Liver (tissue), 9 donors: ENCODE results near the gene WWC1. TPM values are rescaled to one million over a fixed set of nuclear protein-coding genes. Genes with fewer than 3 reads are reported as not detected.

Experiments used
- DNase-seq: peaks from one replicate; pipeline ENCODE4 v3.0.0-alpha.2; 2017; ENCODE audit warnings: low spot score
- H3K27ac ChIP-seq, 2 donors: one replicate each; pipeline ENCODE4 v1.7.0; 2013; ENCODE audit warnings: inconsistent platforms in 2 of 2, low read length in 2 of 2, control low read depth in 1 of 2, low read depth in 1 of 2, mild to moderate bottlenecking in 1 of 2
- H3K27me3 ChIP-seq, 4 donors: one replicate each; pipeline versions ENCODE4 v1.6.1 to v1.7.0; 2013; ENCODE audit warnings: low read length in 3 of 4, inconsistent platforms in 1 of 4, mild to moderate bottlenecking in 1 of 4, moderate library complexity in 1 of 4; ENCODE audit not compliant: control insufficient read depth in 4 of 4, insufficient read depth in 4 of 4
- H3K36me3 ChIP-seq, 4 donors: one replicate each; pipeline versions ENCODE4 v1.6.1 to v1.7.0; 2013; ENCODE audit warnings: low read length in 3 of 4, mild to moderate bottlenecking in 3 of 4, low read depth in 1 of 4, moderate library complexity in 1 of 4; ENCODE audit not compliant: control insufficient read depth in 4 of 4, insufficient read depth in 3 of 4
- H3K4me1 ChIP-seq, 4 donors: one replicate each; pipeline versions ENCODE4 v1.6.1 to v1.7.0; 2013; ENCODE audit warnings: low read length in 3 of 4, mild to moderate bottlenecking in 3 of 4, moderate library complexity in 1 of 4; ENCODE audit not compliant: control insufficient read depth in 4 of 4, insufficient read depth in 4 of 4
- H3K4me3 ChIP-seq, 3 donors: one replicate each; pipeline versions ENCODE4 v1.6.1 to v1.7.0; 2013; ENCODE audit warnings: low read length in 3 of 3, control low read depth in 1 of 3, low read depth in 1 of 3, mild to moderate bottlenecking in 1 of 3
- H3K9ac ChIP-seq, 2 donors: one replicate each; pipeline ENCODE4 v1.7.0; 2013; ENCODE audit warnings: low read length in 2 of 2, mild to moderate bottlenecking in 2 of 2, moderate library complexity in 2 of 2, control low read depth in 1 of 2, low read depth in 1 of 2
- H3K9me3 ChIP-seq, 4 donors: one replicate each; pipeline versions ENCODE4 v1.6.1 to v1.7.0; 2013; ENCODE audit warnings: low read length in 3 of 4; ENCODE audit not compliant: control insufficient read depth in 4 of 4
- CTCF ChIP-seq: fragments of 150-350 bp; IDR thresholded peaks from 2 replicates; pipeline ENCODE4 v1.5.1; 2017; ENCODE audit warnings: improper control_type of control experiment, low read depth, low read length; ENCODE audit not compliant: missing input control
- EGR1 ChIP-seq, 2 donors: IDR thresholded peaks; 2 replicates each; pipeline ENCODE4 v1.6.1; 2016 to 2018; ENCODE audit warnings: antibody characterized with exemption in 2 of 2, low read depth in 2 of 2
- FOXA1 ChIP-seq: IDR thresholded peaks from 2 replicates; pipeline ENCODE4 v1.6.1; 2016; ENCODE audit warnings: antibody characterized with exemption
- FOXA2 ChIP-seq: IDR thresholded peaks from 2 replicates; pipeline ENCODE4 v1.6.1; 2016; ENCODE audit warnings: antibody characterized with exemption
- GABPA ChIP-seq, 2 donors: IDR thresholded peaks in 1 of 2; conservative IDR thresholded peaks in 1 of 2; 2 replicates each; pipeline ENCODE4 v1.6.1; 2016; ENCODE audit warnings: antibody characterized with exemption in 2 of 2, mild to moderate bottlenecking in 1 of 2, moderate library complexity in 1 of 2
- HNF4A ChIP-seq, 2 donors: conservative IDR thresholded peaks; 2 replicates each; pipeline ENCODE4 v1.6.1; 2016; ENCODE audit warnings: antibody characterized with exemption in 2 of 2, mild to moderate bottlenecking in 2 of 2
- HNF4G ChIP-seq: IDR thresholded peaks from 2 replicates; pipeline ENCODE4 v1.6.1; 2016; ENCODE audit warnings: antibody characterized with exemption
- JUND ChIP-seq, 2 donors: IDR thresholded peaks; 2 replicates each; pipeline ENCODE4 v1.6.1; 2016; ENCODE audit warnings: antibody characterized with exemption in 2 of 2
- NR2F2 ChIP-seq: IDR thresholded peaks from 2 replicates; pipeline ENCODE4 v1.6.1; 2016; ENCODE audit warnings: antibody characterized with exemption
- RAD21 ChIP-seq, 2 donors: IDR thresholded peaks; 2 replicates each; pipeline ENCODE4 v1.6.1; 2016; ENCODE audit warnings: antibody characterized with exemption in 2 of 2, mild to moderate bottlenecking in 2 of 2
- RXRA ChIP-seq, 2 donors: IDR thresholded peaks; 2 replicates each; pipeline ENCODE4 v1.6.1; 2017 to 2018; ENCODE audit warnings: antibody characterized with exemption in 2 of 2, mild to moderate bottlenecking in 1 of 2
- SP1 ChIP-seq: IDR thresholded peaks from 2 replicates; pipeline ENCODE4 v1.6.1; 2018; ENCODE audit warnings: antibody characterized with exemption, mild to moderate bottlenecking
- TAF1 ChIP-seq: conservative IDR thresholded peaks from 2 replicates; pipeline ENCODE4 v1.6.1; 2016; ENCODE audit warnings: antibody characterized with exemption, mild to moderate bottlenecking
- YY1 ChIP-seq: IDR thresholded peaks from 2 replicates; pipeline ENCODE4 v1.6.1; 2016; ENCODE audit warnings: antibody characterized with exemption, mild to moderate bottlenecking
- WGBS: extraction: QIAGEN DNeasy Blood & Tissue Kit; methylation state at CpG from one replicate; pipeline ENCODE4 v1.1.7; 2013; 5-methylcytosine and 5-hydroxymethylcytosine counted together
- polyA plus RNA-seq, 2 donors: library from polyadenylated mRNA; stranded (reverse) in 1 of 2; unstranded in 1 of 2; fragments of 200-250 nt in 1 of 2; fragments of >200 nt in 1 of 2; fragmentation: Nextera tagmentation in 1 of 2; extraction: Ambion mirVana in 1 of 2; gene quantifications; one replicate each; pipeline versions ENCODE4 v1.2.1 to v1.2.3, GENCODE V29; 2013 to 2015
- total RNA-seq, 2 donors: library from RNA; depleted of rRNA; stranded (reverse); fragments of >200 nt; gene quantifications; one replicate each; pipeline ENCODE4 v1.2.3, GENCODE V29; 2014
- TF ChIP-seq, protein P1 (sequence below): IDR thresholded peaks from 2 replicates; pipeline ENCODE4 v1.6.1; 2016; ENCODE audit warnings: antibody characterized with exemption
- TF ChIP-seq, protein P2 (sequence below): IDR thresholded peaks from 2 replicates; pipeline ENCODE4 v1.6.1; 2016; ENCODE audit warnings: antibody characterized with exemption
- TF ChIP-seq, protein P3 (sequence below): IDR thresholded peaks from 2 replicates; pipeline ENCODE4 v1.6.1; 2016; ENCODE audit warnings: antibody characterized with exemption
- donor health status: healthy.
- donor health status: healthy.
- donor health status: healthy.
- donor health status: healthy.
- donor health status: healthy.

The WWC1 gene
- total and polyA plus RNA-seq, 4 donors, result 5.9 to 25.1 (median 14.8) TPM

DNA sequence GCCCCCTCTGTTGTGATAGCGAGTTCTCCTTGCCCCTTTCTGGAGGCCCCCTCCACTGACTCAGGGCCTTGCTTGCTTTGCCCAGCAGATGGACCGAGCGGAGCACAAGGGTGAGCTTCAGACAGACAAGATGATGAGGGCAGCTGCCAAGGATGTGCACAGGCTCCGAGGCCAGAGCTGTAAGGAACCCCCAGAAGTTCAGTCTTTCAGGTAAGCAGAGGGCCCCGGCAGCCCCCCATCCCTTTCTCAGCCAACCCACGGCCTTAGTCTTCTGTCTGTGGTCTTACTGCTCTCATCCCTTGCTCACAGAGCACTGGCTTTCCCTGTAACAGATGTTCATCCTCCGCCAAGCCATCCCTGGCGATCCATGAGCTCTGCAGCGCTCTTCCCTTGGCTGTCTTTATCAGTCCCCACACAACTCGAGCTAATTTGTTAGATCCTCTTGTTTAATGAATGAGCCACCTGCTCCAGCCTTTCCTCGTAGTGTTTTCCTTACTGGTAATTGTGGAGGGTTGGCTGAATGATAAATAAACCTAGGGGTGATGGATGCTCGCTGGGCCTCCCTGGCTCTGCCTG lies 176.4 kb downstream of the WWC1 start:
- Histone ChIP-seq H3K4me3 (no peak overlapping the region), H3K9me3 (no peaks in the 10 kb centered on the region), H3K9ac (no peak overlapping the region), H3K36me3 (peaks cover 10 to 80% (median 35%) of the 10 kb centered on the region in 4 donors), H3K27ac (no peak overlapping the region), H3K27me3 (no peaks in the 10 kb centered on the region), H3K4me1 (no peaks in the 10 kb centered on the region)
- WGBS, result 90% methylated on average over 12 of the region's 12 CpGs
- TF ChIP-seq YY1 (no peak), RXRA (IDR thresholded peaks at IDR 0.05) (no peak), EGR1 (IDR thresholded peaks at IDR 0.05; ENCODE audit: low read depth in 2 of 2) (no peak), HNF4A (conservative IDR thresholded peaks at IDR 0.05) (no peak), SP1 (no peak), HNF4G (no peak), CTCF (no peak), RAD21 (IDR thresholded peaks at IDR 0.05) (no peak), JUND (IDR thresholded peaks at IDR 0.05) (no peak), GABPA (IDR thresholded peaks at IDR 0.05 in 1 of 2, conservative IDR thresholded peaks at IDR 0.05 in 1 of 2) (no peak), NR2F2 (no peak), FOXA2 (no peak), TAF1 (no peak)
- TF ChIP-seq, protein P1, sequence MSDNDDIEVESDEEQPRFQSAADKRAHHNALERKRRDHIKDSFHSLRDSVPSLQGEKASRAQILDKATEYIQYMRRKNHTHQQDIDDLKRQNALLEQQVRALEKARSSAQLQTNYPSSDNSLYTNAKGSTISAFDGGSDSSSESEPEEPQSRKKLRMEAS, result no peak
- TF ChIP-seq, protein P2, sequence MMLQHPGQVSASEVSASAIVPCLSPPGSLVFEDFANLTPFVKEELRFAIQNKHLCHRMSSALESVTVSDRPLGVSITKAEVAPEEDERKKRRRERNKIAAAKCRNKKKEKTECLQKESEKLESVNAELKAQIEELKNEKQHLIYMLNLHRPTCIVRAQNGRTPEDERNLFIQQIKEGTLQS, result no peak
- TF ChIP-seq, protein P3, sequence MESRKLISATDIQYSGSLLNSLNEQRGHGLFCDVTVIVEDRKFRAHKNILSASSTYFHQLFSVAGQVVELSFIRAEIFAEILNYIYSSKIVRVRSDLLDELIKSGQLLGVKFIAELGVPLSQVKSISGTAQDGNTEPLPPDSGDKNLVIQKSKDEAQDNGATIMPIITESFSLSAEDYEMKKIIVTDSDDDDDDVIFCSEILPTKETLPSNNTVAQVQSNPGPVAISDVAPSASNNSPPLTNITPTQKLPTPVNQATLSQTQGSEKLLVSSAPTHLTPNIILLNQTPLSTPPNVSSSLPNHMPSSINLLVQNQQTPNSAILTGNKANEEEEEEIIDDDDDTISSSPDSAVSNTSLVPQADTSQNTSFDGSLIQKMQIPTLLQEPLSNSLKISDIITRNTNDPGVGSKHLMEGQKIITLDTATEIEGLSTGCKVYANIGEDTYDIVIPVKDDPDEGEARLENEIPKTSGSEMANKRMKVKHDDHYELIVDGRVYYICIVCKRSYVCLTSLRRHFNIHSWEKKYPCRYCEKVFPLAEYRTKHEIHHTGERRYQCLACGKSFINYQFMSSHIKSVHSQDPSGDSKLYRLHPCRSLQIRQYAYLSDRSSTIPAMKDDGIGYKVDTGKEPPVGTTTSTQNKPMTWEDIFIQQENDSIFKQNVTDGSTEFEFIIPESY, result no peak
- DNase-seq, result no peak

DNA sequence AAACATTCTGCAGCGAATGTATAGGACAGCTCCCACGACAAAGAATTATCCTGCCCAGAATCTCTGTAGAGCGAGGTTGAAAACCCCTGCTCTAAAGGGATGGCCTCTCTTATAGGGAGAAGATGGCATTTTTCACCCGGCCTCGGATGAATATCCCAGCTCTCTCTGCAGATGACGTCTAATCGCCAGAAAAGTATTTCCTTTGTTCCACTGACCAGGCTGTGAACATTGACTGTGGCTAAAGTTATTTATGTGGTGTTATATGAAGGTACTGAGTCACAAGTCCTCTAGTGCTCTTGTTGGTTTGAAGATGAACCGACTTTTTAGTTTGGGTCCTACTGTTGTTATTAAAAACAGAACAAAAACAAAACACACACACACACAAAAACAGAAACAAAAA lies 177.4 kb downstream of the WWC1 start:
- TF ChIP-seq, protein P2, result no peak
- no peak for TF ChIP-seq GABPA (IDR thresholded peaks at IDR 0.05 in 1 of 2, conservative IDR thresholded peaks at IDR 0.05 in 1 of 2)
- no peak for TF ChIP-seq CTCF
- TF ChIP-seq TAF1, result no peak
- no peak for TF ChIP-seq HNF4A (conservative IDR thresholded peaks at IDR 0.05)
- no peak for TF ChIP-seq FOXA2
- TF ChIP-seq, protein P3, result no peak
- no peak for TF ChIP-seq YY1
- no peak for TF ChIP-seq FOXA1
- TF ChIP-seq EGR1 (IDR thresholded peaks at IDR 0.05; ENCODE audit: low read depth in 2 of 2), result no peak
- no peak for TF ChIP-seq SP1
- H3K36me3 ChIP-seq, result peaks cover 10 to 76% (median 31%) of the 10 kb centered on the region in 4 donors
- H3K27me3 ChIP-seq, result no peaks in the 10 kb centered on the region
- no peaks in the 10 kb centered on the region for H3K4me1 ChIP-seq
- no peak overlapping the region for H3K4me3 ChIP-seq
- H3K27ac ChIP-seq, result no peak overlapping the region
- no peak overlapping the region for H3K9ac ChIP-seq
- no peak for DNase-seq
- no peaks in the 10 kb centered on the region for H3K9me3 ChIP-seq
- 88% methylated on average over 8 of the region's 8 CpGs for WGBS
